G401.6 (cell line): Measurements from ENCODE around the gene EXTL1.

ENCODE experiments used
- FAIRE-seq: peaks from 2 replicates; lab custom pipeline; 2012; peaks lifted over from hg19 to GRCh38; lab: Jason Lieb, UNC

Gene EXTL1

GRCh38 chr1:25997828-25998761 is 23.5 kb upstream of the EXTL1 start, which contains the start of gene PAFAH2:
TSS of gene PAFAH2 (minus strand) at chr1:25998063. CDS start at chr1:25990816, 7,247 bp downstream.
- FAIRE-seq = peak; percentile 98

- no peak for FAIRE-seq
Observed at GRCh38 chr1:25999041-25999800, 22.4 kb upstream of the EXTL1 start.

GRCh38 chr1:26003262-26003661 is 18.3 kb upstream of the EXTL1 start:
- no peak for FAIRE-seq

DNA sequence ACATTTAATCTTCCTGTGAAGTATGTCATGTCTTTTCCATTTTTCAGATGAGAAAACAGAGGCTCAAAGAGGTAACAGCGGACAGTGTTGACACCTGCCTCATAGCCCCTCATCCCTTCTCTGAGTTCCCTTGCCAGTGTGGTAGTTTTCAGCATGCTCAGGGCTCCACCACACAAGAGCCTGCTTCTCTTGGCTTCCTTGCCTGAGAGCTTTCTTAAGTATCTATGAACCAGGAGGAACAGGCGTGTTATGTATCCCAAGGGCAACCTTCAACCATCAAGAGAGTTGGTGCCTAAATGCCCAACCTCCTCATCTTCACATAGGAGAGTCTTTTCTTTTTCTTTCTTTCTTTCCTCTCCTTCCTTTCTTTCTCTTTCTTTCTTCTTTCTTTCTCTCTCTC is 17.8 kb upstream of the EXTL1 start:
- no peak for FAIRE-seq

- no peak for FAIRE-seq
Observed at GRCh38 chr1:26005434-26006105, 16.0 kb upstream of the EXTL1 start.

- FAIRE-seq = no peak
Observed at GRCh38 chr1:26006710-26007109, 14.9 kb upstream of the EXTL1 start.

GRCh38 chr1:26009796-26010447 is 11.7 kb upstream of the EXTL1 start:
- no peak for FAIRE-seq

GRCh38 chr1:26010825-26011224 is 10.8 kb upstream of the EXTL1 start:
- FAIRE-seq = peak; percentile 99

GRCh38 chr1:26012864-26013263 is 8.7 kb upstream of the EXTL1 start:
- no peak for FAIRE-seq

DNA sequence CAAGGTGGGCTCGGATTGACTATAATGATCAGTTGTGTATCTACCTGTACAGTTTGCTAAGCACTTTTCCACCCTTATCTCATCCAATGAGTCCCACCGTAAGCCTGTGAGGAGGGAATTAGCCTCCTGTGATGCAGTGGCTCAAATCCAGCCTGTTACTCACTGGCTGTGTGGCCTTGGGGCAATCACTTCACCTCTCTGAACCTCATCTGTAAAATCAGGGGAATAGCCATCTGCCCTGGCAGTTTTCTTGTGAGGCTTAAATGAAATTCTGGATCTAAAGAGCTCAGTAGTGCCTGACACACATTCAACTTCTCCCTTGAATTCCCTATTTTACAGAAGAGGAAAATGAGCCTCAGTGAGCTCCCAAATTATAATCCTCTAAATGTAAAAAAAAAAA is 7.4 kb upstream of the EXTL1 start:
- FAIRE-seq = no peak

DNA sequence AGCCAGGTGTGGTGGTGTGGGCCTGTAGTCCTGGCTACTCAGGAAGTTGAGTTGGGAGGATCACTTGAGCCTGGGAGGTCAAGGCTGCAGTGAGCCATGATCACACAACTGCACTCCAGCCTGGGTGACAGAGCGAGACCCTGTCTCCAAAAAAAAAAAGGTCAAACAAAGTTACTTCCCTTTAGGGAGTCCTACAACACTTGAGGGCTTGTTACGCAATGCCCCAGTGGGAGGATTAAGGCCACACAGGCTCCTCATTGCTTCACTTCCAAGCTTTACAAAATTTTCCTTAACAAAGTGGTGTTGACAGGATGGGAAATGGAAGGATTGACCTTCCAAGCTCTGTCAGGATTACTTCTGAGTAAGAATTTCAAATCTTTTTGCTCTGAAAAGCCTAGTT is 6.2 kb upstream of the EXTL1 start:
- FAIRE-seq = peak; percentile 98

DNA sequence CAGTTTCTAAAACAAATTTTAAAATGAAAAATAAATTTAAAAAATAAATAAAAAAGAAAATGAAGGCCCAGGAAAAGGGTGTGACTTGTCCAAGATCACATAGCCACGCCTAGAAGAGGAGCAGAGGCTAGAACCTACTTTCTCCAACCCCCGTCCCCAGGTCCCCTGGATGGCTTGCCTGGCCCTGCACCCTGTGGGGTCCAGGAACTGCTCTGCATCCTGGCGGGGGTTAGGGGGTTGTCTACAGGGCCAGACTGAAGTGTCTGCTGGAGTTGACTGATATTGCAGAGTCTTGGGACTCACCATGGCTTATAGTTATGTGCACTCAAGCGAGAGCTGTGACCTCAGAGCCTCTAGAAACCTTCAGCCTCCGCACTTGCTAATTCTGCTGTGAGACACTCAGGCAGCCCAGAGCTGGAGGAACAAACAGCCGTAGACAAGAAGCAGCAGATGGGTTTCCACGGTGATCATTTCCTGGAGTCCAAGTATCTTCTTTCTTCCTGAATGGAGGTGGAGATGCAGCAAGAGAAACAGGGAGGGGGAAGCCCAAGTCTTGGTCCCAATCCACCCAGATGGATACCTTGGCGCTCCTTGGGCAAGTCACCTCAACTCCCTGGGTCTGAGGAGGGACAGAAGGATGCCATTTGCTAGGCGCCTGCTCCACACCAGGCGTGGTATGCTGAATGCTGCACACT is 5.2 kb upstream of the EXTL1 start:
- no peak for FAIRE-seq

DNA sequence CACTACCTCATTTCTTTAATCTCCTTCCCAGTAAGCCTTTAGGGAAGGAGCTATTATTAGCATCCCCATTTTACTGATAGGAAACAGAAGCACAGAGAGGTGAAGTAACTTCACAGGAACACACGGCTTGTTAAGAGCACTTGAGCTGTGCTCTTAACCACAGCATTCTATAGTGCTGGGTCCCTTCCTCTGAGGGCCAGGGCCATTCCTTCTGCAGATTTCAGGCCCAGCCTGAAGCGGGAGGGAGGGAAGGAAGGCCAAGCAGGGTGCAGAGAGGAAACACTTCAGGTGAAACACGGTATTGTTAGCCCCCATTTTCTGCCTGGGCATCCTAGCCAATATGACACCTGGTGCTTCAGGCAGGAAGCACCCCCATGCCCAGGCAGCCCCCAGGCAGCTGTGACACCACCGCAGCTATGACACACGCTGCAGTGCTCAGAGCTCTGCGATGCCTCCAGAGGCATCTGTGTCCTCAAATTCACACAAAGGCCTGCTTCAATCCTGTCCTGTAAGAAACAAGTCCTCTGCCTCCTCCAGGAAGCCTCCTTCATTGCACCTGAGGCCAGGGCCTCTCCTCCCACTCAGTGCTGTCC is 4.5 kb upstream of the EXTL1 start:
- peak; percentile 40 for FAIRE-seq

- FAIRE-seq = no peak
Observed at GRCh38 chr1:26017606-26018005, 4.0 kb upstream of the EXTL1 start.

DNA sequence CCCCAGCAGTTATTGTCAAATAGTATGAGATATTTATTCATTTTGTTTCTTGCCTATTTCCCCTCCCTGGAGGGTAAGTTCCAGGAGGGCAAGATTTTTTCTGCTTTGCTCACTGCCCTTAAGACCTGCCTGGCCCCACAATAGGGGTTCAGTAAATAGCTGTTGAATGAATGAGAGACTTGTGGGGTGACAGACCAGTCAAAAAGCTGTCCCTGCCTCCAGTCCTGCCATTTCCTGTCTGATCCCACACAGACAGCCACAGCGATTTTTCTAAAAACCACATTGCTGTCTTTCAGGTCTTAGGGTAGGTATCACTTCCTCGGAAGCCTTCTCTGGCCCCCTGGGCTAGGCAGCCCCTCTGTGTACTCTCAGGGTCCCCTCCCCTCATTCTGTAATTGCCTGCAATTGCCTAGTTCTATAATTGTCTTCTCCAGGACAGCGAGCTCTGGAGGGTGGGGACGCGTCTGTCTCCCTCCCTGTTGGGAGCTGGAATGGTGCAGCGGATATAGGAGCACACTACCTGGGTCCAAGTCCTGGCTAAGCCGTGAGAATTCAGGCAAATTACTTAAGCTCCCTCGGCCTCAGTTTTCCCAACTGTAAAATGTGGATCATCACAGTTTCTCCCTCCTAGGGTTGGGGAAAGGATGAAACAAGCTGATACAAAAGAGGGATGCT is 1.8 kb upstream of the EXTL1 start:
- FAIRE-seq = peak; percentile 98

DNA sequence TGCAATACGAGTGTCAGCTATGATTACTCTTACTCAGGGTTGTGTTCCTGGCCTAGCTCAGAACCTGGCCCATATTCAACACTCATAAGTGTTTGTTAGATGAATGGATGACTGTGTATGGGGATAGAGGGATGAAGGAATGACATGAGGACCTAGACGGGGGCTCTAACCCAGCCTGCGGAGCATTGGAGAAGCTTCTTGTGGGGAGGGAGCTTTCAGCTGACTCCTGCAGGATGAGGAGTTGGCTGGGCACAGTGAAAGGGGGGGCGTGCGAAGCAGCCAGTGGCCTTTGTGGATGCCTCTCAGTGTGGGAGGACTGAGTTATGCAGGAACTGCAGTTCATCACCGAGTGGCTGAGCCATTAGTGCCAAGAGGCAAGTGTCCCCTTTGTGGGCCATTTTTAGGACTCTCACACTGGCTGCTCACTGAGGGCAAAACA is 1.2 kb upstream of the EXTL1 start:
- no peak for FAIRE-seq

DNA sequence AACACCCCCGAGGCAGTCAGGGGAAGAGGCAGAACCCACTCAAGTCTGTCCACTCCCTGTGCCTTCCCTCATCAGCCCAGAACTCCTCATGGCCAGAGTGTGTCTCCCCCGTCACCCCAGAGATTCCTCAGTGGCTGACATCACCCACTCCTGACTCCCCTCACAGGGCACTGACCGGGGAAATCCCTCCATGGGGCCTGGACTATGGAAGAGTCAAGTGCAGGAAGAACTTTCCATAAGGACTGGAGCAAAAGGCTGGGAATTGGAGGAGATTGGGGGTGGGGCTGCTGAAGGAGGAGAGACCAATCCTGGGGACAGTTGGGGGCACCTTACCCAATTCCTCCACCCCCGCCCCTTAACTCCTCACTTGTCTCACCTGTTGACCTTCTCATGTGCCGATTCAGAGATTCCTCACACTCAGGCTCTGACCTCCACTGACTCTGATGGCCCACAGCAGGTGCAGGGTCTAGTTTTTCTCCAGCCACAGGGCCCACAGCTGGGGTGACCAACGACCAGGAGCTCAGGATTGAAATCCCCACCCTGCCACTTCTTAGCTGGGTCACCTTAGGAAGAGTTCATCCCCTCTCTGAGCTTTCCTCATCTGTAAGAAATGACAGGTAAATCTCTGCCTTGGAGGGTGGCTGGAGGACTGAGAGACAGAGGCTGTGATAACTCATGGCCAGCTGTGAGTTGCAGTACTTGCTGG is 481 bp upstream of the EXTL1 start:
- peak; percentile 90 for FAIRE-seq

DNA sequence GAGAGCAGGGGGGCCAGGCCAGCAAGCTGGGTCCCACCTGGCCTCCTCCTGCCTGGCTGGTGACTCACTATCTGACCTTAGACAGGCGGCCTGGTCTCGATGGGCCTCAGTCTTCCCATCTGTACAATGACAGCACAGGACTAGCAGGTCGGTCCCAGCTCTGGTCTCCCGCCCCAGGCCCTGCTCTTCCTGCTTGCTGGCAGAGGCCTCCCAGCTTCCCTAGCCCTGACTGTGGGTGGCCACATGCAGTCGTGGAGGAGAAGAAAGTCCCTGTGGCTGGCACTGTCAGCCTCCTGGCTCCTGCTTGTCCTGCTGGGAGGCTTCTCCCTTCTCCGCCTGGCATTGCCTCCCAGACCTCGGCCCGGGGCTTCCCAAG is 817 bp downstream of the EXTL1 start:
- FAIRE-seq = no peak

- no peak for FAIRE-seq
Observed at GRCh38 chr1:26023009-26023408, 1.4 kb downstream of the EXTL1 start.

DNA sequence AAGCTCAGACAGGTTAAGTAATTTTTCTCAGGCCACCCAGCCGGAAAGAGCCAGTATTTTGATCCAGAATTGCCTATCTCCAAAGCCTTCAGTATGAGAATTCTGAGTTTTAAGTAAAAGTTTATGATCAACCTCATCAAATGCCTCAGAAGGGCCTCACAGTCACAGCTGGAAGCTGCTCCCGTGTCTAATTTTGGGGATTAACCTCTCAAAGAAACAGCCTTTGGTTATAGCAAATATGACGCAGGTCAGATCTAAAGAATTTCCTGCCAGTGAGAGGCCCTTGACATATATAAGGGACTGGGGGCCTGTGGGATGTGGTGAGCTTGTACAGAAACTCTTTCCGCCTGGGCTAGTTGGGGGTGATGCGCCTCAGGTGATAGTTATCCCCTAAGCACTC is 2.3 kb downstream of the EXTL1 start:
- FAIRE-seq = peak; percentile 91
